OCI-LY3 (cell line): ENCODE results near the gene VTI1A.

Experiments used
- CTCF ChIP-seq: fragments of 200-600, 300-600 bp; sonication (generic); IDR thresholded peaks from 2 replicates; pipeline ENCODE4 v1.5.1; 2014; ENCODE audit warnings: antibody characterized with exemption, low read length, low read depth
- EZH2phosphoT487 ChIP-seq: fragments of 200-600 bp; shearing (Covaris generic); IDR thresholded peaks from 2 replicates; pipeline ENCODE4 v1.6.1; 2018; ENCODE audit warnings: antibody characterized with exemption, mixed run types, low read depth

DNA sequence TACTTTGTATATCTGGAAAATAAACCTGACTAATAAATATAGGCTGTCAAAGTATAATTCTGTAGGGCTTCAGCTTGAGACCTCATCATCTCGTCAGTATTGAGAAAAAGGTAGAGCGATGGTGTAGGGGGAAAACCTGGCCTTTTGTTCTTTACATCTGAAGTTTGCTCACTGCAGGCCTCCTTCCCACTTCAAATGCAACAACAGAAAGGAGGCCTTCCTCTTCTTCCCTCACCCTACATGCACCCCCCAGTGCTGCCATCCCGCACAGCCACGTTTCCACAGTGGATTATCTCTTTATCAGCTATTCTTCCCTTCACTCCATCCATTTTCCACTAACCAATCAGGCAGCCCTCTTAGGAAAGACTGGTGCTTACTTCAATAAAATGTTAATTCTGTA, 112.3 kb downstream of the VTI1A start:
- TF ChIP-seq CTCF (no peak), EZH2phosphoT487 (no peak)
